Activated naive CD4-positive, alpha-beta T cell treated with anti-CD3 and anti-CD28 coated beads, Interleukin-2, amount 50 U/mL, for 16 hours (primary cell): ENCODE measurements around the gene CNST.
"Not testable (repeated sequence)": the region's sequence is repeated elsewhere in the genome, so short reads cannot be mapped to it uniquely, and the experiment has no call there.

ENCODE experiments used
- DNase-seq: peaks from one replicate; pipeline ENCODE4 v3.0.0-alpha.2; 2020

Gene CNST

GRCh38 chr1:246560833-246561232, 5.4 kb upstream of the CNST start:
- not testable (repeated sequence) for DNase-seq

GRCh38 chr1:246564839-246565750, 1.2 kb upstream of the CNST start:
- no peak for DNase-seq

GRCh38 chr1:246565751-246566127, 517 bp upstream of the CNST start:
- DNase-seq: no peak

GRCh38 chr1:246566813-246567645, 773 bp downstream of the CNST start:
- DNase-seq: no peak

GRCh38 chr1:246567646-246568235, 1.5 kb downstream of the CNST start:
- DNase-seq: no peak

- DNase-seq: no peak
Observed at GRCh38 chr1:246569248-246570238, 3.3 kb downstream of the CNST start.

GRCh38 chr1:246571309-246571708, 5.1 kb downstream of the CNST start:
- not testable (repeated sequence) for DNase-seq

GRCh38 chr1:246571953-246572352, 5.7 kb downstream of the CNST start:
- no peak for DNase-seq

GRCh38 chr1:246572785-246573184, 6.5 kb downstream of the CNST start:
- no peak for DNase-seq

- no peak for DNase-seq
Observed at GRCh38 chr1:246573491-246573890, 7.2 kb downstream of the CNST start.

GRCh38 chr1:246576709-246577032, 10.4 kb downstream of the CNST start:
- no peak for DNase-seq

- DNase-seq: no peak
Observed at GRCh38 chr1:246577082-246577719, 10.9 kb downstream of the CNST start.

GRCh38 chr1:246577720-246578106, 11.5 kb downstream of the CNST start:
- no peak for DNase-seq

- DNase-seq: no peak
Observed at GRCh38 chr1:246579818-246580217, 13.6 kb downstream of the CNST start.

- no peak for DNase-seq
Observed at GRCh38 chr1:246580497-246581370, 14.5 kb downstream of the CNST start.

- DNase-seq: no peak
Observed at GRCh38 chr1:246582301-246583055, 16.2 kb downstream of the CNST start.

- DNase-seq: no peak
Observed at GRCh38 chr1:246583056-246583440, 16.8 kb downstream of the CNST start.

GRCh38 chr1:246583448-246584185, 17.4 kb downstream of the CNST start:
- DNase-seq: no peak

- no peak for DNase-seq
Observed at GRCh38 chr1:246587032-246587431, 20.8 kb downstream of the CNST start.
